Measurements from ENCODE around the gene CDK7.

CDK7 gene

GRCh38 chr5:69288688-69289087 is 54.0 kb downstream of the CDK7 start:
- no peak for DNase-seq (ENCODE audit: low read depth, low spot score)

GRCh38 chr5:69292306-69292705 is 57.6 kb downstream of the CDK7 start:
- no peak for DNase-seq (ENCODE audit: low read depth, low spot score)

- no peak for DNase-seq (ENCODE audit: low read depth, low spot score)
Observed at GRCh38 chr5:69293882-69294281, 59.2 kb downstream of the CDK7 start.

GRCh38 chr5:69295088-69295754 is 60.5 kb downstream of the CDK7 start:
- no peak for DNase-seq (ENCODE audit: low read depth, low spot score)

DNA sequence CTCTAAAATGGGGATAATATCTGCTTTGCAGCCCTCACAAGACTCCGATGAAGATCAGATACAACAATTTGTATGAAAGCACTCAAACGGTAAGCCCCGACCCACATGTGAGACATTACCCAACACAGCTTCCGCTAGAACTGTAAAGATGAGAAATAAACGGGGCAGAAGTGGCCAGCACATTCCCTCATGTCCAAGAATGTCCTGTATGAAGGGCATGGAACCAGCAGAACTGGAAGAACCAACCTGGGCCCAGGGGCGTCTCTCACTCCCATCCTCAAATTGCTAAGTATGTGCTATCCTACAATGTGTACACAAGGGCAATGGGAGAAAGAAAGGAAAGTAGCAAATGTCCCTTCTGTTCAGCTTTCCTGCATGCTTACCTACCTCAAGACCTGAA is 64.9 kb downstream of the CDK7 start:
- no peak for DNase-seq (ENCODE audit: low read depth, low spot score)

GRCh38 chr5:69300537-69301203 is 66.0 kb downstream of the CDK7 start:
- no peak for DNase-seq (ENCODE audit: low read depth, low spot score)

- no peak for DNase-seq (ENCODE audit: low read depth, low spot score)
Observed at GRCh38 chr5:69305512-69305911, 70.8 kb downstream of the CDK7 start.

GRCh38 chr5:69308046-69308553 is 73.4 kb downstream of the CDK7 start:
- DNase-seq (ENCODE audit: low read depth, low spot score) = no peak

GRCh38 chr5:69309380-69309779 is 74.7 kb downstream of the CDK7 start:
- DNase-seq (ENCODE audit: low read depth, low spot score) = no peak

- DNase-seq (ENCODE audit: low read depth, low spot score) = no peak
Observed at GRCh38 chr5:69312459-69313160, 77.9 kb downstream of the CDK7 start.

GRCh38 chr5:69313428-69313827 is 78.7 kb downstream of the CDK7 start:
- DNase-seq (ENCODE audit: low read depth, low spot score) = no peak

- no peak for DNase-seq (ENCODE audit: low read depth, low spot score)
Observed at GRCh38 chr5:69315972-69316371, 81.3 kb downstream of the CDK7 start.

DNA sequence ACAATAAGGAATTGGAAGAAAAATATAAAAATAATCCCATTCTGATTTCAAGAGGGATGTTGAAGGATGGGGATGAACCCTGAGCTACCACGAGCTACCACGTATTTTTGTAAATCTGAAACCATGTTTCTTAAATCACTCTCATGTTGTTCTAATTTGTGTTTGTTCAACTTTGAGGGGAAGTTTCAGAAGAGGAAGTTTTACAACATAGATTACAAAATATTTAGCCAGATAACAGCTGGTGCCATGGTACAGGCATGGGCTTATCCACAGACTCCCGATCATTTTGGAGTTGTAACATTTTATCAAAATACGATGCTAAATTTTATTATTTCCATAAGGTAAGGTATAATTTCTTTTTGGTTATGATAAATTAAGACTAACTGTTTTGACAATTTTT is 82.7 kb downstream of the CDK7 start:
- no peak for DNase-seq (ENCODE audit: low read depth, low spot score)

DNA sequence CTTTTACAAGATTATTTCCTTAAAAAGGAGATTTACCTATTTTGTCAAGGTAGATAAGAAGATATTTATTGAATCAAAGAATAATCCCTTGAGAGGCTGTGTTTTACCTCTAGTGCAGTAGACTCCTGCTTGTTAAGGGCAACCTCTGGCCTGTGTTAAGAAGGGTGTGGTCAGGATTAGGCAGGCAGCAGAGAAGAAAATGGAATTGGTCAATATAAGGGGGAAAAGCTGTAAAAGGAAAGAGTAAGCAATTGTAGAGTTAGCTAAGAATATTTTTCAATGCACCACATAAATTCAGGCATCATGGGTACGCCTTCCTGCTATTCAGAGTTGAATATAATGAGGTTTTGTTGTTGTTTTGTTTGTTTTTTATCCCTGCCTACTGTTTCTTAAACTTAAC is 91.7 kb downstream of the CDK7 start:
- DNase-seq (ENCODE audit: low read depth, low spot score) = no peak

All from smooth muscle cell of the brain vasculature (primary cell).